Endothelial cell of umbilical vein (primary cell): ENCODE measurements around the gene ZBTB44.

ENCODE experiments used
- CTCF ChIP-seq, 2 donors: IDR thresholded peaks; 1 replicate in 1 of 2; 2 replicates in 1 of 2; pipeline ENCODE4 v1.5.1; 2011; ENCODE audit warnings: low read length in 2 of 2, mild to moderate bottlenecking in 2 of 2, moderate library complexity in 2 of 2, control low read depth in 1 of 2, inconsistent platforms in 1 of 2, low read depth in 1 of 2; ENCODE audit not compliant: insufficient read depth in 1 of 2; ENCODE audit errors: extremely low read depth in 1 of 2
- EZH2 ChIP-seq: IDR thresholded peaks from 2 replicates; pipeline ENCODE4 v1.6.1; 2012; ENCODE audit warnings: borderline replicate concordance, low read depth, mild to moderate bottlenecking, moderate library complexity, low read length, inconsistent platforms; ENCODE audit not compliant: severe bottlenecking
- MAX ChIP-seq: IDR thresholded peaks from 2 replicates; pipeline ENCODE4 v1.6.1; 2011; ENCODE audit not compliant: insufficient read depth, insufficient read length
- POLR2A ChIP-seq: IDR thresholded peaks from 2 replicates; pipeline ENCODE4 v1.6.1; 2012; ENCODE audit warnings: low read depth, mild to moderate bottlenecking, control low read depth, low read length
- POLR2AphosphoS5 ChIP-seq: IDR thresholded peaks from 2 replicates; pipeline ENCODE4 v1.6.1; 2012; ENCODE audit warnings: low read depth, mild to moderate bottlenecking, control low read depth, low read length, moderate library complexity; ENCODE audit not compliant: insufficient read depth

GRCh38 chr11:130204703-130205095 is 110.0 kb downstream of the ZBTB44 start:
- TF ChIP-seq POLR2AphosphoS5 (no peak), CTCF (IDR thresholded peaks at IDR 0.05; ENCODE audit: extremely low read depth in 1 of 2, insufficient read depth in 1 of 2, low read depth in 1 of 2, low read length in 2 of 2) (no peak), POLR2A (no peak), EZH2 (no peak), MAX (no peak)
